HG02870 (cell line): Measurements from ENCODE around the gene FAM162B.
"Not testable (repeated sequence)": the region's sequence is repeated elsewhere in the genome, so short reads cannot be mapped to it uniquely, and the experiment has no call there.

Experiments used
- ATAC-seq: cut with Tn5 transposase; IDR thresholded peaks from one replicate; pipeline ENCODE4 v1.9.1; 2021; ENCODE audit warnings: mild to moderate bottlenecking, moderate library complexity; ENCODE audit not compliant: unreplicated experiment

The FAM162B gene

GRCh38 chr6:116730513-116730912 is 35.0 kb downstream of the FAM162B start:
- no peak for ATAC-seq

GRCh38 chr6:116726947-116727346 is 38.6 kb downstream of the FAM162B start:
- ATAC-seq, result no peak

GRCh38 chr6:116714761-116715160 is 50.8 kb downstream of the FAM162B start:
- ATAC-seq, result no peak

GRCh38 chr6:116714296-116714695 is 51.2 kb downstream of the FAM162B start:
- ATAC-seq, result no peak

- ATAC-seq, result no peak
These were observed 59.6 kb downstream of the FAM162B start for GRCh38 chr6:116705917-116706316.

GRCh38 chr6:116703888-116704287 is 61.6 kb downstream of the FAM162B start:
- not testable (repeated sequence) for ATAC-seq
